NCI-H345 treated with DMSO at 0.1 percent for 48 hours (cell line): ENCODE data around the gene NAB2.

Experiments used
- DNase-seq: peaks from one replicate; lab custom pipeline; 2025; ENCODE audit not compliant: unreplicated experiment; lab: John Stamatoyannopoulos, UW

The NAB2 gene

GRCh38 chr12:57129889-57130288, 41.0 kb downstream of the NAB2 start:
- DNase-seq = no peak

GRCh38 chr12:57130941-57131340, 42.0 kb downstream of the NAB2 start:
- no peak for DNase-seq

- DNase-seq = no peak
Measured at GRCh38 chr12:57131896-57132744, 43.2 kb downstream of the NAB2 start.

GRCh38 chr12:57133013-57133569, 44.2 kb downstream of the NAB2 start:
- no peak for DNase-seq

GRCh38 chr12:57133916-57134315, 45.0 kb downstream of the NAB2 start:
- DNase-seq = no peak

- no peak for DNase-seq
Measured at GRCh38 chr12:57134949-57135348, 46.0 kb downstream of the NAB2 start.

- DNase-seq = no peak
Measured at GRCh38 chr12:57135527-57136326, 46.8 kb downstream of the NAB2 start.

GRCh38 chr12:57138526-57139272, 49.8 kb downstream of the NAB2 start:
- no peak for DNase-seq

- DNase-seq = no peak
Measured at GRCh38 chr12:57139796-57140649, 51.1 kb downstream of the NAB2 start.

- DNase-seq = no peak
Measured at GRCh38 chr12:57141249-57141648, 52.3 kb downstream of the NAB2 start.

- no peak for DNase-seq
Measured at GRCh38 chr12:57142121-57142520, 53.2 kb downstream of the NAB2 start.

- DNase-seq = no peak
Measured at GRCh38 chr12:57142727-57143126, 53.8 kb downstream of the NAB2 start.

- DNase-seq = no peak
Measured at GRCh38 chr12:57143454-57143853, 54.5 kb downstream of the NAB2 start.
